ELF-1 (cell line): ENCODE measurements around the gene ADGRG3.

Experiments used
- DNase-seq: peaks from one replicate; pipeline ENCODE4 v3.0.0-alpha.2; 2016; ENCODE audit warnings: low read depth, low spot score

The ADGRG3 gene

DNA sequence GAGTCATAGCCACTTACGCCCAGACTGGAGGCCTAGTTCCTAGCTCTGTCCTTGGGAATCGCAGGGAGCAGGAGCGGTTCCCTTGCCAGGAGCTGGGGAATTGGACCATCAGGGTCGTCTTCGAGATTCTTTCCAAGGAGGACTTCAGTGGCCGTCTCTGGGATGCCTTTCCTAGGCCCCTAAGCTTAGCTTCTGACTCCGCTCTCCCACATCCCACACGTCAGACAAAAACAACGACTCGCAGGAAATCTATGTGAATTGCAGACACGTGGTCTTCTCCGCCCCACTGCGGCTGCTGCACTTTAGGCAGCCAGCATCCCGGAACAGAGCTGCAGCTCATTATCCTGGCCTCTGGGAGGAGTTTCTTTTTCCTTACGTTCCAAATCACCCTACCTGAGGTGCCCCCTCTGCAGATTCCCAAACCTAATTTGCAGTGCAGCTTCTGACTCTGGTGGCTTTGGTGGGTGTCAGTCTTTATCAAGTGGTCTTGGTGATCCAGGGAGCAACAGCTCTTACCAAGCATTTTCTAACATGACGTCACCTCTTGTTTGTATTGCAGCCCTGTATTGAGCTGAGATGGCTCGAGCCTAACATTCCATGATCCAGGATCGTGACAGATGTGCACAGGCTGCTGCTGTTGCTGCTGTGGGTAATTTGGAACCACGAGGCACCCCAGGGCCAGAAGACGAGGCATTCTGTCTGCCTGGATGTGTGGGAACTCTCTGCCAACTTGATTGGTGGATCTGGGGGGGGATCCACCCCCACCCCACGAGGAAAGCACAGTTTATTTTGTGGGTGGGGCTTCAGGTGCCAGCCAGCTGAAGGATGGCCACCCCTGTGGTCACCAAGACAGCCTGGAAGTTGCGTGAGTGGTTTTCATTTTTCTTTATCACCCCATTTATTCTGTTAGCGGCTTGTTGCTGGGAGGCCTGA, 68.6 kb downstream of the ADGRG3 start:
- DNase-seq = peak; percentile 80

DNA sequence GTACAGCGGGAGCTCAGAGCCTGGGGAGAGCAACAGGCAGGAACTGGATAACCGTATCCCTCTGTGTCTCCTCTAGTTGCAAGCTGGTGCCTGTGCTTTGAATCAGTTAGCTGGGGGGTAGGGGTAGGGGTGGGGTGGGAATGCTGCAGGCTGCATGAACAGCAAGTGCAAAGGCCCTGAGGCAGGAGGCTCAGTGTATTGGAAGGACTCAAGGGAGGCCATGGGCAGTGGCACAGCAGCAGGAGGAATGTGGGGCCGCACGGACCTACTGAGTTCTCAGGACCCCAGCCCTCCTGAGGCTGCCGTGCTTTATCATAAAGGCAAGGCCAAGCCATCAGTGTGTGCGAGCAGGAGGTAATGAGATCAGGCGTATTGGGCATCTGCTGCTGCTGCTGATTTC, 70.7 kb downstream of the ADGRG3 start:
- no peak for DNase-seq
